GM21619 (cell line): ENCODE measurements around the gene CRYBA1.
"Not testable (repeated sequence)": the region's sequence is repeated elsewhere in the genome, so short reads cannot be mapped to it uniquely, and the experiment has no call there.

Experiments used
- ATAC-seq: cut with Tn5 transposase; IDR thresholded peaks from one replicate; pipeline ENCODE4 v1.9.1; 2021; ENCODE audit not compliant: unreplicated experiment

The CRYBA1 gene, protein sequence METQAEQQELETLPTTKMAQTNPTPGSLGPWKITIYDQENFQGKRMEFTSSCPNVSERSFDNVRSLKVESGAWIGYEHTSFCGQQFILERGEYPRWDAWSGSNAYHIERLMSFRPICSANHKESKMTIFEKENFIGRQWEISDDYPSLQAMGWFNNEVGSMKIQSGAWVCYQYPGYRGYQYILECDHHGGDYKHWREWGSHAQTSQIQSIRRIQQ

DNA sequence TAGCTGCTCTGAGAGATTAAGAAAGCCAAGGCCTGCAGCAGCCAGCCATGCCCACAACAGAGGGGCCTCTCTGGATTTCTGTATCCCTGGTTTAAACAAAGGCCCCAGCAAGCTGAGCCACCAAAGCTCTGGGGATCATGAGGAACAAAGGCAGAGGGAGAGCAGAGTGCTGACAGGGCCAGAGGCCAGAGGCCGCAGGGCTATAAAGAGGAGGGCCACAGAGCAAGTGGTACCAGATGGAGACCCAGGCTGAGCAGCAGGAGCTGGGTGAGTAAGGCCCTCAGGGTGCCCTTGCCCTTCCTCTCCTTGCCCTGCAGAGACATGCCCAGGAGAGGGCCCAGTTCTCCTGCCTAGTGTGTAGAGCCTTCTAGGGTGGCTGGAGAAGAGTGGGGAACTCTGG, at the start of gene CRYBA1:
CRYBA1 (plus strand) TSS at position 232 of the 400 bp plus-strand sequence; CDS start at position 237, 5 bp downstream.
- no peak for ATAC-seq

GRCh38 chr17:29197516-29198272, 49.0 kb upstream of the CRYBA1 start:
- no peak for ATAC-seq

- not testable (repeated sequence) for ATAC-seq
These were observed 42.4 kb upstream of the CRYBA1 start for GRCh38 chr17:29204068-29204804.

GRCh38 chr17:29205047-29205446, 41.6 kb upstream of the CRYBA1 start:
- ATAC-seq = no peak

GRCh38 chr17:29207975-29208374, 38.7 kb upstream of the CRYBA1 start:
- ATAC-seq = no peak

GRCh38 chr17:29209073-29209472, 37.6 kb upstream of the CRYBA1 start:
- no peak for ATAC-seq

- ATAC-seq = no peak
These were observed 35.8 kb upstream of the CRYBA1 start for GRCh38 chr17:29210879-29211278.

- no peak for ATAC-seq
These were observed 34.5 kb upstream of the CRYBA1 start for GRCh38 chr17:29212094-29212631.

- ATAC-seq = no peak
These were observed 34.0 kb upstream of the CRYBA1 start for GRCh38 chr17:29212681-29213121.

GRCh38 chr17:29214215-29215146, 32.2 kb upstream of the CRYBA1 start:
- ATAC-seq = no peak

DNA sequence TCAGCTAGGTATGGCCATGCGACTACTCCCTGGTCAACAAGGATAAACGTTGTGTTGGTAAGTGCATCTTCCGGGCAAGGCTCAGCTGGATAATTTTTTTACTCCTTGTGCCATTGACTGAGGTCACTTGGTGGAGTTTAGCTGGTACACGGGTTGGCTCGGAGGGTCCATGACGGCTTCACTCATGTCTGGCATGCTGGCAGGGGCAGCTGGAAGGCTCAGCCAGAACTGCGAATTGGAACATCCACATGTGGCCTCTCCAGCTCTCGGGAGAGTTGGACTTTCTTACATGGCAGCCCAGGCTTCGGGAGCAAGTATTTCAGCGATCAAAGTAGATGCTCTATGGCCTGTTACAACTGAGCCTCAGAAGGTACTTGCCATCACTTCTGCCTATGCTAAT, 31.5 kb upstream of the CRYBA1 start:
- ATAC-seq = no peak

DNA sequence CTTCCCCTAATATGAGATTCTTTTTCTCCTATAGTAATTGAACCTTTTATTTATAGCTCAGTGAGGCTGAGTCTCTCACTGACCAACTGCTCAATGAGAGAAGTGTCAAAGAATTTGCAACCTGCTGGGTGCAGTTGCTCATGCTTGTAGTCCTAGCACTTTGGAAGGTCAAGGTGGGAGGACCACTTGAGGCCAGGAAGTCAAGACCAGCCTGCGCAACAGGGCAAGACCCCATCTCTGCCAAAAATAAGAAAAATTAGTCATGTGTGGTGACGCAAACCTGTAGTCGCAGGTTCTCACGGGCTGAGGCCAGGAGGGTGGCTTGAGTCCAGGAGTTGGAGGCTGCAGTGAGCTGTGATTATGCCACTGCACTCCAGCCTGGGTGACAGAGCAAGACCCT, 30.9 kb upstream of the CRYBA1 start:
- no peak for ATAC-seq

DNA sequence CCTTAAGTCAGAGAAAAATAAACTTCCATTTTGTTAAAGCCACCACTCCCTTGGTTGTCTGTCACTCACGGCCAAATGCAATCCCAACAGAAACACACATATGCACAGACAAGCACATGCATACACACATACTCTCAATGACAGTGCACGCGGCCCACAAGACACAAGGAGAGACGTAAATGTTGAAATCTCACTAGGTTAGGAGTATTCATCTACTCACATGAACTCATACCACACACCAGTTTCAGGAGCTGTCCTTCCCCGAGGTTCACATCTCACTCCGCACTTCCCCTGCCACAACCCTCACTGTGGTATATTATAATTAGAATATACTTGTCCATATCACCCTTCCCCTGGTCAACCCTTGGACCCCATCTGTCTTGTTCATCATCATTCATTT, 30.5 kb upstream of the CRYBA1 start:
- no peak for ATAC-seq

DNA sequence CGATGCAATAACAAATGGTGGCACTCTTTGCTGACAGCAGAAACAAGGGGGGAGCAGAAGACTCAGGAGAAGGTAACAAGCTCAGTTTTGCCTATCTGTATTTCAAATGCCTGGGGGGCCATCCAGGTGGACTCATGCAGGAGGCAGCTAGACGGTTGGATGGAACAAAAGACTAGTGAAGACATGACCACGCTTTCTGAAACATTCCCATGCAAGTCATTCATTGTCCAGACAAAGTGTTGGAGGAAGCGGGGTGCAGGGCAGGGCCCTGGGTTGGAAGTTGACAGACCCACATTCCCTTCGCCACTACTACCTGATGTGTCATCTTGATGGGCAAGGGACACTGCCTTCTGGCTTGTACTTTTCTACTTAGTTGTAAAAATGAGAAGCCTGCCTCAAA, 29.8 kb upstream of the CRYBA1 start:
- no peak for ATAC-seq

- ATAC-seq = no peak
These were observed 27.1 kb upstream of the CRYBA1 start for GRCh38 chr17:29219378-29220047.

DNA sequence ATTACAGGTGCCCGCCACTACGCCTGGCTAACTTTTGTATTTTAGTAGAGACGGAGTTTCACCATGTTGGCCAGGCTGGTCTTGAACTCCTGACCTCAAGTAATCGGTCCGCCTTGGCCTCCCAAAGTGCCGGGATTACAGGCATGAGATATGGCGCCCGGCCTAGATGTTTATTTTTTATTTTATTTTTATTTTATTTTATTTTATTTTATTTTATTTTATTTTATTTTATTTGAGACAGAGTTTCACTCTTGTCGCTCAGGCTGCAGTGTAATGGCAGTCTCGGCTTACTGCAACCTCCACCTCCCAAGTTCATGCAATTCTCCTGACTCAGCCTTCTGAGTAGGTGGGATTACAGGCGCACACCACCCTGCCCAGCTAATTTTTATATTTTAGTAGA, 25.3 kb upstream of the CRYBA1 start:
- ATAC-seq = not testable (repeated sequence)

GRCh38 chr17:29225396-29225795, 21.3 kb upstream of the CRYBA1 start:
- no peak for ATAC-seq

GRCh38 chr17:29233301-29233700, 13.4 kb upstream of the CRYBA1 start:
- no peak for ATAC-seq

DNA sequence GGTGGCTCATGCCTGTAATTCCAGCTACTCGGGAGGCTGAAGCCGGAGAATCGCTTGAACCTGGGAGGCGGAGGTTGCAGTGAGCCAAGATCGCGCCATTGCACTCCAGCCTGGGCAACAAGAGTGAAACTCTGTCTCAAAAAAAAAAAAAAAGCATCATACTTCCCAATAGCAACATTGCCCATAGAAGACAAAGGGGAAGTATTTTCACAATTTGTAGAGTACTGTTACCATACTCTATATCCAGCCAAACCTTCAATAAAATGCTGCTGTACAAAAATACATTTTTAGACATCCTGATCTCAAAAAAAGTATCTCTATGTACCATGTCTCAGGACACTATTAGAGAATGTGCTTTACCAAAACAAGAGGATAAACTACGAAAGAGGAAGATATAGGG, 11.7 kb upstream of the CRYBA1 start:
- not testable (repeated sequence) for ATAC-seq

DNA sequence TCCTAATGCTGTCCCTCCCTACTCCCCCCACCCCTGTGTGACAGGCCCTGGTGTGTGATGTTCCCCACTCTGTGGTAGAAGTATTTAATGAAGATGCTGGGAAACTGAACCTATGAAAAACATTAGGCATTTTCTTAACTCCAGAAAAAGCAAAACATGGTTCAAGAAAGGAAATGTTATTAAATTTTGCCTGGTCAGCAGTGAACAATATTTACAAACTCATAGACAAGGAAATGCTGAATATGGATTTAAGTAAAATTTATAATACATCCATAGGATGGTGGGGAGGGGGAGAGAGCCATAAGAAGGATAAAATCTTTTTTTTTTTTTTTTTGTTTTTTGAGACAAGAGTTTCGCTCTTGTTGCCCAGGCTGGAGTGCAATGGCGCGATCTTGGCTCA, 10.8 kb upstream of the CRYBA1 start:
- no peak for ATAC-seq
